Right lobe of liver (tissue), 4 donors: ENCODE measurements around the gene KLHL1.

Experiments
- POLR2A ChIP-seq: fragments of 450-650 bp; IDR thresholded peaks from one replicate; pipeline ENCODE4 v1.6.1; 2017; ENCODE audit warnings: antibody characterized with exemption, mild to moderate bottlenecking
- TF ChIP-seq, protein P1 (sequence below), 4 donors: fragments of 200-600 bp in 3 of 4; fragments of 450-650 bp in 1 of 4; IDR thresholded peaks; one replicate each; pipeline versions ENCODE4 v1.5.1 to v1.8.0; 2016 to 2022; ENCODE audit warnings: antibody characterized with exemption in 4 of 4, mild to moderate bottlenecking in 2 of 4
- donor health status: DM: no; HTN: no; CAD: no.
- donor health status: DM: no; HTN: no; CAD: no.
- donor health status: DM: no; HTN: yes; CAD: no.

DNA sequence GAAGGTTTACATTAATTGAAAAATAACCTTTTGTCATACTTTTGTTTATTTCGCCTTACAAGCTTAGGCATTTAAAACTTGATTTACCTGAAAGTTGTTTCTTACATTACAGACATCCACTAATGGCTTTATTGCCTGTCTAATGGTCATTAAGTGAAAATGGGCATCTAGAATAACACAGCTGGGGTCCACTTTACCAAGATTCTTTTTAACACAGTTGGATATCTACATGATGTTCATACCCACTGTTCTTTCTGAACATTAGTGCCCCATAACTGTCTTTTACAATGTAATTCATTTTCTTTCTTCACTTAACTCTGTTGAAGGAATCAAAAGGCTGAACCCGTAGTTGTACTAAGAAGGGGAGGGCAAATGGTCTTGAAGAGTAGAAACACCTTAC is 19.8 kb upstream of the KLHL1 start:
- no peak for TF ChIP-seq POLR2A
- TF ChIP-seq, protein P1, sequence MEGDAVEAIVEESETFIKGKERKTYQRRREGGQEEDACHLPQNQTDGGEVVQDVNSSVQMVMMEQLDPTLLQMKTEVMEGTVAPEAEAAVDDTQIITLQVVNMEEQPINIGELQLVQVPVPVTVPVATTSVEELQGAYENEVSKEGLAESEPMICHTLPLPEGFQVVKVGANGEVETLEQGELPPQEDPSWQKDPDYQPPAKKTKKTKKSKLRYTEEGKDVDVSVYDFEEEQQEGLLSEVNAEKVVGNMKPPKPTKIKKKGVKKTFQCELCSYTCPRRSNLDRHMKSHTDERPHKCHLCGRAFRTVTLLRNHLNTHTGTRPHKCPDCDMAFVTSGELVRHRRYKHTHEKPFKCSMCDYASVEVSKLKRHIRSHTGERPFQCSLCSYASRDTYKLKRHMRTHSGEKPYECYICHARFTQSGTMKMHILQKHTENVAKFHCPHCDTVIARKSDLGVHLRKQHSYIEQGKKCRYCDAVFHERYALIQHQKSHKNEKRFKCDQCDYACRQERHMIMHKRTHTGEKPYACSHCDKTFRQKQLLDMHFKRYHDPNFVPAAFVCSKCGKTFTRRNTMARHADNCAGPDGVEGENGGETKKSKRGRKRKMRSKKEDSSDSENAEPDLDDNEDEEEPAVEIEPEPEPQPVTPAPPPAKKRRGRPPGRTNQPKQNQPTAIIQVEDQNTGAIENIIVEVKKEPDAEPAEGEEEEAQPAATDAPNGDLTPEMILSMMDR (IDR thresholded peaks at IDR 0.05) = no peak
